NCI-H1048 (cell line): Measurements from ENCODE around the gene BGN.

ENCODE experiments used
- DNase-seq: peaks from one replicate; lab custom pipeline; 2025; lab: John Stamatoyannopoulos, UW

BGN gene

DNA sequence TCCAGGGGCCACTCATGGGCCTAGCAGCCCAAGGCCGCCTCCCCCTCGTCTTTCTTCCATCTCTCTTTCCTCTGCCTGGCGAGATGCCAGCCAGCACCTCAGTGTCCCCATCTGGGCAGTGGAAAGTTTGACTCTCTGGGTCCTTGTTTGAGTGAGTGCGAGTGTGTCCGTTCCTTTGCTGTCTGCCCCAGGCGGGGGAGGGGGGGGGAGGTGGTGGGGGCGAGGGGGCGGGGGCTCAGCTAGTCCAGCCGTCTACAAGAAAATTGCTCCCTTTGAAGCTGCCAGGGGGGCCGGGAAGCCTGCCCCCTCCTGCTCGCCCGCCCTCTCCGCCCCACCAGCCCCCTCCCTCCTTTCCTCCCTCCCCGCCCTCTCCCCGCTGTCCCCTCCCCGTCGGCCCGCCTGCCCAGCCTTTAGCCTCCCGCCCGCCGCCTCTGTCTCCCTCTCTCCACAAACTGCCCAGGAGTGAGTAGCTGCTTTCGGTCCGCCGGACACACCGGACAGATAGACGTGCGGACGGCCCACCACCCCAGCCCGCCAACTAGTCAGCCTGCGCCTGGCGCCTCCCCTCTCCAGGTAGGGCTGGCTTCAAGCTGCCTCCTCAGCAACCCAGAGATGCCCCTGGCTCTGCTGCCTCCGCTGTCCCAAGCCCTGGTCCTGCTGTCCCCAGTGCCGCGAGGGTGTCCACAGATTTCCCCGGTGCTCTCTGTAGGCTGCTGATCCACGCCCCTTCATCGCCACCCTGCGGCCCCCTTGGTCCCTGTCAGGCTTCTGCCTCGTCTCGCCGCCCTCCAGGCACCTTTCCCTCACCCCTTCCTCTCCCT is at the start of gene BGN:
TSS of gene BGN (plus strand) at position 440 of the 821 bp plus-strand sequence. CDS start 9,652 bp downstream, outside the sequence.
- DNase-seq = no peak

GRCh38 chrX:153445106-153445855 is 49.5 kb upstream of the BGN start:
- DNase-seq = no peak

GRCh38 chrX:153445856-153446635 is 48.7 kb upstream of the BGN start, which contains the start of gene TREX2:
Gene TREX2, minus strand, starts transcription at chrX:153446056. Its CDS starts 626 bp downstream, at chrX:153445430.
- DNase-seq = no peak

DNA sequence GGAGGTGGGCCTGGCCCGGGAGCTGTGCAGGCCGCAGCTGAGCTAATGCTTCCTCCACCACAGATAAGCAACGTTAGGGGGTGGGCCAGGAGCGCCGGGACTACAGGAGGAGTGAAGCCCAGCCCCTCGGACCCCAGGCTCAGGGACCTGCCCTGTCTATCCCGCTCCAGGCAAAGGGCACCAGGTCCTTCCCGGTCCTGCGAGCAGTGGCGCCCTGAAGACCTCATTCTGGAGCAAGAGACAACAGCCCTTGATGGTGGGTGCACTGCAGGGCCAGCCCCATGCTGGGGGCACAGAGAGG is 48.2 kb upstream of the BGN start:
- no peak for DNase-seq

DNA sequence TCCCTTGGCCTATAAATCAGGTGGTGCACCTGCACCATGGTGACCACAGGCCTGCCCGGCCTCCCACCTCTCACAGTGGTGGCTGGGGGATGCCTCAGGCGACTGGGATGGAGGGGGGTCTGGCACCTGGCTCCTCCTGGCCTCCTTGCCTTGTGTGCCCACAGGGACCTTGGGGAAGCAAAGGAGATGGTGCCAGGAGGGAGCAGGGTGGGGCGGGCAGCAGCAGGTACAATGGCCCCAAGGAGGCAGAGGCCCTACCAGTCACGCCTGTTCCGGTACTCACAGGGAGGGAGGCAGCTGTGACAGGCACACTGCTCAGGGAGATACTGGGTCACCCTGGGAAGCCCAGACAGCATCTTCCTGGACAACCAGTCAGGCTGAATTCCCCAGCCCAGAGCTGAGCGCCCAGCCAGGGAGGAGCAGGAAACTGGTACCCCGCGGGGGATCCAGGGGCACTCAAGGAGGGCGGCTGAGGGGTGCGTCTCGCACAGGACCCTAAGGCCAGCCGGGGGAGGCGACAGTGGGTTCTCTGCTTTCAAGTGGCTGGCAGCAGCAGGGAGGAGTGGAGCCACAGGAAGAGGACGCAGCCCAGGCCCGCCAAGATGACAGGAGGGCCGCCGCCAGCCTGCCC is 47.7 kb upstream of the BGN start:
- DNase-seq = no peak

GRCh38 chrX:153447581-153447960 is 47.2 kb upstream of the BGN start:
- DNase-seq = no peak

DNA sequence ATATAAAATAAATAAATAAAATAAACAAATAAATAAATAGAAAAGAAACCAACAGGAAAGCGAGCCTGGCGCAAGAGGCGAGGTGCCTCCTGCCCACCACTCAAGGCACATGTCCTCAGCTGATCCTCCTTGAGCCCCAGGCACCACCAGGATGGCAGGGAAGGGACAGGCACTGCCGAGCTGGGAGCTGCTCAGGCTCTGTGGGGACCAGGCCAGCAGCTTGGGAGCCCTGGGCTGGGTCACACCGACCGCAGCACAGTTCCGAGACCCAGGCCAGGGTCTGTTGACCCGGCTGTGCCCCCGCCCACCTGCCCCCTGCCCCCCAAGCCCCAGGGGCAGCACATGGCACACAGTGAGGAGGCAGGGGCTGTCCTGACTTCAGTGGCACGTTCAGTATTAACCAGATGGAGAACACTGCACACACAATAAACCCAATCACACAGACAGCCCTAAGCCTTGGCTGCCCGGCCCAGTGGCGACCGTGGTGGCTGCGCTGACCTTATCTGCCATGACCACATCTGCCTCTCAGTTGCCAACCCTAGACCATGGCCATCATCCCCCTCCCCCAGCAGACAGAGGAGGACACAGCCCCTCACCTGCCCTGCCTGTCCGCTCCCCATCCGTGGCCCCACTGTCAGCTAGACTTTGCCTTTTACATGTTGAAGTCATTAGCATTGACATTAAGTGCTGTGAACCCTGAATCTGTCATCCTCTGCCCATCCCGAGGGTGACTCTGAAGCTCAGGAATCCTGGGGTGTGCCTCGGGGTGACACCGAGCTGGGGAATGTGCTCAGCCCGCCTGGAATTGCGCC is 46.0 kb upstream of the BGN start:
- DNase-seq = no peak

DNA sequence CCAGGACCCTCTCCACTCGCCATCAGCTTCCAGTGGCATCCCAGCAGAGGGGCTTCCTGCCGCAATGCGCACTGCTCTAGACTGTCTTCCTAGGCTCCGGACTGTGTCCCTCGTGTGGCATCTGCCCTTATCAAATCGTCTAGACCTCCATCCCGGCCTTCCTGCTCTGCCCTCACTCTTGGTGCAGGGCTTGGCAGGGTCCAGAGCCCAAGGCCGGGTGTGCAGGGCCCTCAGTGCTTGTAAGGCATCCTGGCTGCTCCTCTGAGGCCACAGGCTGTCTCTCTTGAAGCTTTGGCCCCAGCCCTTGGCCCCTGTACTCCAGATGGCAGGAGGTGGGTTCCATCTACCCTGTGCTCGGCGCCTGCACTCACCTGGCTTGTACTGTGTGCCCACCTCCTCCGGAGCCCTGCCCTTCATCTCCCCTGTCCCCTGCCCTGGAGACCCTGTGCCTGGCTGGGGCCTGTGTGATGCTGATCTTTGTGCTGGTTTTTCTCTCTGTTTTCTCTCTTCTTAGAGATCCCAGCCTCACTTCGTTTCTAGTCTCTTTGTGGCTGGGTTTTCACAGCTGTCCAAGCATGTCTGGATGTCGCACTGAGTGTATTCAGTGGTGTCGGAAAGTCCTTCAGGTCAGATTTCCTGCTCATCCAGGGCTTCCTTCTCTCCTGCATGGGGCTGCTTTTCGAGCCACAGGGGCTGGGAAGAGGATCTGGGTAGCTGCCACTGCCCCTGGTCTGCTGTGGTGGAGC is 45.2 kb upstream of the BGN start:
- no peak for DNase-seq

- no peak for DNase-seq
Observed at GRCh38 chrX:153450114-153450948, 44.4 kb upstream of the BGN start.

DNA sequence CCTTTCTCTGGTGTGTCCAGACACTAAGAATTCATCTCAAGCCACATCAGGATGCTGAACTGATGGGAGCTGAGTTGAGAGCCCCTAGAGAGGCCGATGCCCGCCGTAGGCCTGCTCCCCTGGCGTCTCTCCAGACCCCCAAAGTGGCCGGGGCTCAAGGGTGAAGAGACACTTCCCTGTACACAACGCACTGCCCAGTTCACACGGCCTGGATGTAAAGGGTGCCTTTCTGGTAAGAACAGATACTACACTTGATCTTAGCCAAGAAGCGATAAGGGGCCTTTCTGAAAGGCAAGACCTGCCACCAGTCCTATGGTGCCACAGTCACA is 43.9 kb upstream of the BGN start:
- no peak for DNase-seq

GRCh38 chrX:153454901-153455550 is 39.8 kb upstream of the BGN start:
- DNase-seq = no peak

- no peak for DNase-seq
Observed at GRCh38 chrX:153455571-153455970, 39.2 kb upstream of the BGN start.

DNA sequence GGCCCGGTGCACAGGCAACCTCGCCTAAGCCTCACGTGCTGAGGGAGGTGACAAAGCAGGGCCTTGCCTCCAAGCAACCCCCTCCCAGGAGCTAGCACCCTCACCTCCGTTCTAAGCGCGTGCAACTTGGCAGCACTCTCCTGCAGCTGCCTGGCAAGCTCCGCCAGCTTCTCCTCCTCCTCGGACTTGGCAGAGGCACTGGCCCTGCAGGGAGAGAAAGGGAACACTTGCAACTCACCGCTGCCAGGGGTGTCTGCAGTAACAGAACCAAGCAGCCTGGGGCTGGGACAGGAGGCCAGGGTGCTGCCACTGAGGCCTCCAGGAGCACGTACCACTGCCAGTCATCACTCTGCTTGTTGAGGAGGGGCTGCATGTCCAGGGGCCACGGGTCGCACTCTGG is 38.6 kb upstream of the BGN start:
- no peak for DNase-seq

GRCh38 chrX:153456704-153457103 is 38.1 kb upstream of the BGN start:
- no peak for DNase-seq

DNA sequence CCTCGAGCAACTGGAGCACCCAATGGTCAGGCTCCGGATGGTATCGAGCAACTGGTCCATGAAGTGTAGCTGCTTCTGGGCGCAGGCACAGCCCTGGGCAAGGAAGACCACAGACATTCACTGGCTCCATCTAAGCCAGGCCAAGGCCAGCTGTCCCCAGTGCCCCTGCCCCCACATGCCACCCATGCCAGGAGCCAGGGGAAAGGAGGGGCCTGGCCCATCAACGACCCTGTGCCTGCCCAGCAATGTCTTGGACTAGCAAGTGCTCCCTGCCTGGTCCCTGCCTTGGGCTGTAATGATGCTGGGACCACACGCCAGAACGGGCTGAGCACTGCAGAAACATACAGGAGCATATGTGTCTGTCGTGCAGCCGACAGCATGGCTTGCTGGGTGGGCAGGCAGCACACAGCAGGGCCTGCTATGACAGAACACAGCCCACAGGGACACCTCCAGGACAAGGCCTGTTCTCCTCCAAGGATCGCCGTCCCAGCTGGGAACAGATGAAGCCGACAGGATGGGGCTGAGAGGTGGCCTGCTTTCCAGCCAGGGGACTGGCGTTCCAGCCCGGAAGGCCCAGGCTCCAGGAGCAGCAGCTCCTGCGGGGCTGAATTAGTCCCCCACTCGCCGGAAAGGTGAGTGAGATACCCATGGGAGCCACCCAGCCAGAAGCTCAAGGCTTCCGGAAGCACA is 37.5 kb upstream of the BGN start:
- DNase-seq = no peak

GRCh38 chrX:153457827-153458466 is 36.8 kb upstream of the BGN start:
- no peak for DNase-seq

DNA sequence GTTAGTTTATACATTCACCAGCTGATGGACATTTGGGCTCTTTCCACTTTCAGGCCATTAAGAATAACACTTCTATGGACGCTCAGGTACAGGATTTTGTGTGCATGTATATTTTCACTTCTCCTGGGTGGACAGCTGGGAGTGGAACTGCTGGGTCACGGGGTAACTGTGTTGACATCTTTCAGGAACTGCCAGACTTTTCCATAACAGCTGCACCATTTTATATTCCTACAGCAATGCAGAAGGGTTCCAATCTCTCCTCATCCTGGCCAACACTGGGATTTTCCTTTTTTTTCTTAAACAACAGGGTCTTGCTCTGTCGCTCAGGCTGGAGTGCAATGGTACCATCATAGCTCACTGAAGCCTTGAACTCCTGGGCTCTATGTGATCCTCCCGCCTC is 36.3 kb upstream of the BGN start:
- DNase-seq = no peak

DNA sequence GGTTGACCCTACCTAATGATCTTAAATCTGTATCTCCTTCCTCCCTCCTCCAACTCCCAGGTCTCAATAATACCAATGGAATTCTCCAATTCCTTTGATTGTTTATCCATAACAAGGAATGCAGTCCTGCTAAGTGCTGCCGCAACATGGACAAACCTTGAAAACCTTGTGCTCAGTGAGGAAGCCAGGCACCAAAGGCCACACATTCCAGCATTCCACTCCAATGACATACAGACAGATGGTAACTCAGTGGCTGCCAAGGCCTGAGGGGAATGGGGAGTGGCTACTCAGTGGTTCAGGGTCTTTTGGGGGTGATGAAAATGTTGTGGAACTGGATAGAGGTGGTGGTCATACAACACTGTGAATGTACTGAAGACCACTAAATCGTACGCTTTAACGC is 34.8 kb upstream of the BGN start:
- DNase-seq = no peak
